Measurements from ENCODE around the gene CFAP251. TPM values are rescaled to one million over a fixed set of nuclear protein-coding genes. Genes with fewer than 3 reads are reported as not detected.
"Not testable (repeated sequence)": the region's sequence is repeated elsewhere in the genome, so short reads cannot be mapped to it uniquely, and the experiment has no call there.

The CFAP251 gene
- total RNA-seq, 1 experiment from 2014 or later = 17.9 TPM

- Histone ChIP-seq H3K27ac (ENCODE audit: low read length) (peak overlapping the region; percentile 97), H2AFZ (ENCODE audit: low read length) (no peak overlapping the region), H4K20me1 (ENCODE audit: insufficient read depth, low read depth, low read length) (no peaks in the 10 kb centered on the region), H3K4me3 (ENCODE audit: low read length) (peak overlapping the region; percentile 69), H3K4me1 (ENCODE audit: low read length) (peaks cover 51% of the 10 kb centered on the region), H3K36me3 (ENCODE audit: insufficient read depth, low read length) (peaks cover 10% of the 10 kb centered on the region; the same call in 1 of the 2 replicates), H3K79me2 (ENCODE audit: low read length) (peaks cover 13% of the 10 kb centered on the region), H3K9me3 (ENCODE audit: low read length) (no peaks in the 10 kb centered on the region), H3K9me2 (replicated peaks; ENCODE audit: insufficient read depth, low read length) (no peaks in the 10 kb centered on the region), H3K27me3 (ENCODE audit: low read length) (no peaks in the 10 kb centered on the region), H3K4me2 (ENCODE audit: low read depth, low read length, poor library complexity, severe bottlenecking) (peak overlapping the region; percentile 85), H3K9ac (ENCODE audit: low read length) (peak overlapping the region; percentile 82)
- DNase-seq = no peak
Observed at GRCh38 chr12:121915841-121916321, 2.5 kb upstream of the CFAP251 start.

DNA sequence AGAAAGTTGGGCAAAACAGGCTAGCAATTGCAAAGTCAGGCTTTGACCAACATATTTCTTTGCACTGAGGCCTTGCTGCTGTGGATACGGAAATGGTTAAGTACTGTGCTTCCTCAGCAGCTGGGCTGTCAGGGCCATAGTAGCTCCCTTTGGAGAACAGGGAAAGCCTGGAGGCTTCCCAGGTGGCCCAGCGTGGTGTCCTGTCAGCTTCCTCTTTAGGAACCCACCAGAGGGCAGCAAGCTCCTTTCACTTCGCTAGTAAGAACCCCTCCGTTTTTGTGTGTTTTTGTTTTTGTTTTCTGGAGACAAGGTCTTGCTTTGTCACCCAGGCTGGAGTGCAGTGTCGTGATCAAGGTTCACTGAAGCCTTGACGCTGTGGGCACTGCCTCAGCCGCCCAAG is 1.7 kb upstream of the CFAP251 start:
- Histone ChIP-seq H3K9ac (ENCODE audit: low read length) (peak overlapping the region; percentile 82), H3K4me3 (ENCODE audit: low read length) (peak overlapping the region; percentile 69), H3K4me1 (ENCODE audit: low read length) (peaks cover 56% of the 10 kb centered on the region), H3K27ac (ENCODE audit: low read length) (peak overlapping the region; percentile 97), H3K9me3 (ENCODE audit: low read length) (no peaks in the 10 kb centered on the region), H3K9me2 (replicated peaks; ENCODE audit: insufficient read depth, low read length) (no peaks in the 10 kb centered on the region), H3K79me2 (ENCODE audit: low read length) (peaks cover 13% of the 10 kb centered on the region), H4K20me1 (ENCODE audit: insufficient read depth, low read depth, low read length) (no peaks in the 10 kb centered on the region), H2AFZ (ENCODE audit: low read length) (no peak overlapping the region), H3K27me3 (ENCODE audit: low read length) (no peaks in the 10 kb centered on the region), H3K36me3 (ENCODE audit: insufficient read depth, low read length) (peaks cover 10% of the 10 kb centered on the region; the same call in 1 of the 2 replicates), H3K4me2 (ENCODE audit: low read depth, low read length, poor library complexity, severe bottlenecking) (peak overlapping the region; percentile 85)
- DNase-seq = peak; percentile 88

- DNase-seq = peak; percentile 91
- peak overlapping the region; percentile 97 for H3K27ac ChIP-seq (ENCODE audit: low read length)
- no peaks in the 10 kb centered on the region for H4K20me1 ChIP-seq (ENCODE audit: insufficient read depth, low read depth, low read length)
- H3K4me1 ChIP-seq (ENCODE audit: low read length) = peaks cover 56% of the 10 kb centered on the region
- peak overlapping the region; percentile 69 for H3K4me3 ChIP-seq (ENCODE audit: low read length)
- peaks cover 7% of the 10 kb centered on the region; the same call in 1 of the 2 replicates for H3K36me3 ChIP-seq (ENCODE audit: insufficient read depth, low read length)
- no peaks in the 10 kb centered on the region for H3K9me2 ChIP-seq (replicated peaks; ENCODE audit: insufficient read depth, low read length)
- H3K4me2 ChIP-seq (ENCODE audit: low read depth, low read length, poor library complexity, severe bottlenecking) = peak overlapping the region; percentile 85
- peak overlapping the region; percentile 82 for H3K9ac ChIP-seq (ENCODE audit: low read length)
- peaks cover 11% of the 10 kb centered on the region for H3K79me2 ChIP-seq (ENCODE audit: low read length)
- no peaks in the 10 kb centered on the region for H3K9me3 ChIP-seq (ENCODE audit: low read length)
- no peak overlapping the region for H2AFZ ChIP-seq (ENCODE audit: low read length)
- H3K27me3 ChIP-seq (ENCODE audit: low read length) = no peaks in the 10 kb centered on the region
Observed at GRCh38 chr12:121918679-121919038, 267 bp downstream of the CFAP251 start.

DNA sequence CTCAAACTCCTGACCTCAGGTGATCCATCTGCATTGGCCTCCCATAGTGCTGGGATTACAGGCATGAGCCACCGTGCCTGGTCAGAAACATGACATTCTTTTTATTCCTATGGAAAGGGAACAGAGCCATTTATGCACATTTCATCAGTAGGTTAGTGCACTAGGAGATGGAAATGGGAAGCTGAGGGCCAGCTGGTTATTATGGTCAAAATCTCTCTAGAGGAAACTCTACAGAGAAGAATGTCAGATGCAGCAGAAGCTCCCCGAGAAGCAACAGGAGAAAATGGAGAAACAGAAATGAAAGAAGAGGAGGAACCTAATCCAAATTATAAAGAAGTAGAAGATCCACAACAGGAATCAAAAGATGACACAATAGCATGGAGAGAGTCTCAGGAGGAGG is 2.7 kb downstream of the CFAP251 start:
- no peak overlapping the region for H3K4me3 ChIP-seq (ENCODE audit: low read length)
- peak overlapping the region; percentile 78 for H3K27ac ChIP-seq (ENCODE audit: low read length)
- peak overlapping the region; percentile 29; the same call in 1 of the 2 replicates for H3K9ac ChIP-seq (ENCODE audit: low read length)
- no peak overlapping the region for H2AFZ ChIP-seq (ENCODE audit: low read length)
- DNase-seq = no peak
- H3K36me3 ChIP-seq (ENCODE audit: insufficient read depth, low read length) = peaks cover 5% of the 10 kb centered on the region; the same call in 1 of the 2 replicates
- H3K79me2 ChIP-seq (ENCODE audit: low read length) = peaks cover 8% of the 10 kb centered on the region
- H3K9me3 ChIP-seq (ENCODE audit: low read length) = no peaks in the 10 kb centered on the region
- H3K4me2 ChIP-seq (ENCODE audit: low read depth, low read length, poor library complexity, severe bottlenecking) = no peak overlapping the region
- H4K20me1 ChIP-seq (ENCODE audit: insufficient read depth, low read depth, low read length) = no peaks in the 10 kb centered on the region
- no peaks in the 10 kb centered on the region for H3K27me3 ChIP-seq (ENCODE audit: low read length)
- peaks cover 42% of the 10 kb centered on the region for H3K4me1 ChIP-seq (ENCODE audit: low read length)
- no peaks in the 10 kb centered on the region for H3K9me2 ChIP-seq (replicated peaks; ENCODE audit: insufficient read depth, low read length)

GRCh38 chr12:121925358-121925695 is 6.9 kb downstream of the CFAP251 start:
- Histone ChIP-seq H3K4me2 (ENCODE audit: low read depth, low read length, poor library complexity, severe bottlenecking) (no peak overlapping the region), H3K27ac (ENCODE audit: low read length) (no peak overlapping the region), H3K4me1 (ENCODE audit: low read length) (peaks cover 26% of the 10 kb centered on the region), H3K9me3 (ENCODE audit: low read length) (no peaks in the 10 kb centered on the region), H3K27me3 (ENCODE audit: low read length) (no peaks in the 10 kb centered on the region), H3K79me2 (ENCODE audit: low read length) (no peaks in the 10 kb centered on the region), H3K4me3 (ENCODE audit: low read length) (no peak overlapping the region), H2AFZ (ENCODE audit: low read length) (no peak overlapping the region), H3K9ac (ENCODE audit: low read length) (no peak overlapping the region), H4K20me1 (ENCODE audit: insufficient read depth, low read depth, low read length) (no peaks in the 10 kb centered on the region), H3K9me2 (replicated peaks; ENCODE audit: insufficient read depth, low read length) (no peaks in the 10 kb centered on the region), H3K36me3 (ENCODE audit: insufficient read depth, low read length) (0 out of 2 replicates have a peak, but pooled peaks cover 2% of the 10 kb centered on the region)
- no peak for DNase-seq

DNA sequence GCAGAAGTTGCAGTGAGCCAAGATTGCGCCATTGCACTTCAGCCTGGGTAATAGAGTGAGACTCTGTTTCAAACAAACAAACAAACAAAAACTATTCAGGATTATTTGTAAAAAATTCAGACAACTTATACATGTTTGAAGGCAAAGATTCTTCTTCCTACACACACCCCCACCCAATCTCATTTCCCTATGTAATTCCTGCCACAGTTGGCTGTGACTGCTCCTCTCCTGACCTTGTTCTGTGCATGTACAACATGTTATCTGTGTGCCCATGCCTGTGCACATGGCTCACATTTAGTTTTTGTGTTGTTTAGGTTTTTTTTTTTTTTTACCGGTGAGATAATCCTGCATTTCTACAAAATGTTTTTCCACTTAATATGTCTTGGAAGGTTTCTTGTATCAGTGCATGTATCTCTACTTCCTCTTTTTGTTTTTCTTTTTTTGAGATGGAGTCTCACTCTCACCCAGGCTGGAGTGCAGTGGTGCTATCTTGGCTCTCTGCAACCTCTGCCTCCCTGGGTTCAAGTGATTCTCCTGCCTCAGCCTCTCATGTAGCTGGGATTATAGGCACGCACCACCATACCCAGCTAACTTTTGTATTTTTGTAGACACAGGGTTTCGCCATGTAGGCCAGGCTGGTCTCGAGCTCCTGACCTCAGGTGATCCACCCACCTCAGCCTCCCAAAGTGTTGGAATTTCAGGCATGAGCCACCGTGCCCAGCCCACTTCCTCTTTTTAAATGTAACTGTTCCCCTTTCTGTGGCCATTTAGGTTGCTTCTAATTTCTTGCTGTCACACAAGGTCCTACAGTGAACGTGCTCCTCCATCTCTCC is 8.7 kb downstream of the CFAP251 start:
- Histone ChIP-seq H3K79me2 (ENCODE audit: low read length) (no peaks in the 10 kb centered on the region), H3K36me3 (ENCODE audit: insufficient read depth, low read length) (peaks cover 7% of the 10 kb centered on the region; the same call in 1 of the 2 replicates), H3K4me2 (ENCODE audit: low read depth, low read length, poor library complexity, severe bottlenecking) (peak overlapping the region; percentile 69), H3K4me1 (ENCODE audit: low read length) (peaks cover 20% of the 10 kb centered on the region), H4K20me1 (ENCODE audit: insufficient read depth, low read depth, low read length) (no peaks in the 10 kb centered on the region), H3K27ac (ENCODE audit: low read length) (peak overlapping the region; percentile 92), H3K27me3 (ENCODE audit: low read length) (no peaks in the 10 kb centered on the region), H2AFZ (ENCODE audit: low read length) (peak overlapping the region; percentile 17; the same call in 1 of the 2 replicates), H3K9me3 (ENCODE audit: low read length) (no peaks in the 10 kb centered on the region), H3K9me2 (replicated peaks; ENCODE audit: insufficient read depth, low read length) (no peaks in the 10 kb centered on the region), H3K9ac (ENCODE audit: low read length) (peak overlapping the region; percentile 59), H3K4me3 (ENCODE audit: low read length) (peak overlapping the region; percentile 46)
- peak; percentile 86 for DNase-seq

DNA sequence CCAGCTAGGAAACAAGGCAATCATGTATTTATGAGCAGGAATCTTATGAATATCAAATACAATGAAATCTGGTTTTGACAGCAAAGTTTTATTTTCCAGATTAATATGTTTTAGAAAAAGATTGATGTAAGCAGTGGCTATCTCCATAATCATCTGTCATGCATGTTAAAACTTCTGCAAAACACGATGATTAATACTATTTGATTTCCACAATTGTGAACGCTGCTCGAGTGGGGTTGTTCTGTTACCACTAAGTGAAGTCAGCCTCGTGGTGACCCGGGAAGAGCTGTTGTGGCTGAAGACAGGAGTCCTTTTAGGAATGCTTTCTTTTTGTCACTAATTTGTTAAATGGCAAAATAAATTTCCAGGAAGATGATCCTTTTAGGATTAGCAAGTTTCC is 9.4 kb downstream of the CFAP251 start:
- no peaks in the 10 kb centered on the region for H4K20me1 ChIP-seq (ENCODE audit: insufficient read depth, low read depth, low read length)
- peak overlapping the region; percentile 46 for H3K4me3 ChIP-seq (ENCODE audit: low read length)
- peaks cover 7% of the 10 kb centered on the region; the same call in 1 of the 2 replicates for H3K36me3 ChIP-seq (ENCODE audit: insufficient read depth, low read length)
- H3K9ac ChIP-seq (ENCODE audit: low read length) = peak overlapping the region; percentile 59
- no peaks in the 10 kb centered on the region for H3K79me2 ChIP-seq (ENCODE audit: low read length)
- peak overlapping the region; percentile 17; the same call in 1 of the 2 replicates for H2AFZ ChIP-seq (ENCODE audit: low read length)
- no peaks in the 10 kb centered on the region for H3K9me2 ChIP-seq (replicated peaks; ENCODE audit: insufficient read depth, low read length)
- peak overlapping the region; percentile 69 for H3K4me2 ChIP-seq (ENCODE audit: low read depth, low read length, poor library complexity, severe bottlenecking)
- DNase-seq = peak; percentile 54
- H3K4me1 ChIP-seq (ENCODE audit: low read length) = peaks cover 20% of the 10 kb centered on the region
- H3K27me3 ChIP-seq (ENCODE audit: low read length) = no peaks in the 10 kb centered on the region
- no peaks in the 10 kb centered on the region for H3K9me3 ChIP-seq (ENCODE audit: low read length)
- H3K27ac ChIP-seq (ENCODE audit: low read length) = peak overlapping the region; percentile 92

DNA sequence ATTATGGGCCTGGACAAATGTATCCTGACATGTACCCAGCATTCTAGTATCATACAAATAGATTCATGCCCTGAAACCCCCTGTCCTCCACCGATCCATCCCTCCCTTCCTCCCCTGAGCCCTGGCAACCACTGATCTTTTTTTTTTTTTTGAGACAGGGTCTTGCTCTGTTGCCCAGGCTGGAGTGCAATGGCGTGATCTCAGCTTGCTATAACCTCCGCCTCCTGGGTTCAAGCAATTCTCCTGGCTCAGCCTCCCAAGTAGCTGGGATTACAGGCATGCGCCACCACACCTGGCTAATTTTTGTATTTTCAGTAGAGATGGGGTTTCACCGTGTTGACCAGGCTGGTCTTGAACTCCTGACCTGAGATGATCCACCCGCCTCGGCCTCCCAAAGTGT is 11.2 kb downstream of the CFAP251 start:
- H2AFZ ChIP-seq (ENCODE audit: low read length); H4K20me1 ChIP-seq (ENCODE audit: insufficient read depth, low read depth, low read length); H3K9me2 ChIP-seq (replicated peaks; ENCODE audit: insufficient read depth, low read length); H3K27ac ChIP-seq (ENCODE audit: low read length); H3K9ac ChIP-seq (ENCODE audit: low read length); H3K27me3 ChIP-seq (ENCODE audit: low read length); H3K79me2 ChIP-seq (ENCODE audit: low read length); H3K4me2 ChIP-seq (ENCODE audit: low read depth, low read length, poor library complexity, severe bottlenecking); H3K4me3 ChIP-seq (ENCODE audit: low read length); H3K9me3 ChIP-seq (ENCODE audit: low read length); DNase-seq; H3K36me3 ChIP-seq (ENCODE audit: insufficient read depth, low read length): not testable (repeated sequence)
- H3K4me1 ChIP-seq (ENCODE audit: low read length) = peaks cover 20% of the 10 kb centered on the region
